Heart left ventricle (tissue), 16 donors: ENCODE results near the gene ATP13A1. TPM values are rescaled to one million over a fixed set of nuclear protein-coding genes. Genes with fewer than 3 reads are reported as not detected.
"Not testable (repeated sequence)": the region's sequence is repeated elsewhere in the genome, so short reads cannot be mapped to it uniquely, and the experiment has no call there.

Source experiments
- ATAC-seq, 4 donors: fragments of 200-7000 bp; cut with Tn5 transposase; one replicate each; pipeline ENCODE4 v1.9.1; 2020 to 2022; ENCODE audit warnings: moderate library complexity in 4 of 4, mild to moderate bottlenecking in 3 of 4, moderate number of reproducible peaks in 1 of 4
- DNase-seq, 5 donors: peaks; one replicate each; pipeline ENCODE4 v3.0.0-alpha.2; 2020
- H3K27ac ChIP-seq, 12 donors: fragments of 200-600 bp; sonication (generic) in 4 of 12; one replicate each; pipeline versions ENCODE4 v1.5.0 to v1.8.0; 2016 to 2022; ENCODE audit warnings: mild to moderate bottlenecking in 2 of 12
- H3K27me3 ChIP-seq, 9 donors: fragments of 200-600 bp; sonication (generic) in 2 of 9; one replicate each; pipeline versions ENCODE4 v1.5.1 to v1.8.0; 2016 to 2022; ENCODE audit warnings: mild to moderate bottlenecking in 3 of 9
- H3K36me3 ChIP-seq, 9 donors: fragments of 200-600 bp; sonication (generic) in 2 of 9; one replicate each; pipeline versions ENCODE4 v1.5.0 to v1.8.0; 2018 to 2022; ENCODE audit warnings: mild to moderate bottlenecking in 2 of 9
- H3K4me1 ChIP-seq, 12 donors: fragments of 200-600 bp; sonication (generic) in 4 of 12; one replicate each; pipeline versions ENCODE4 v1.5.0 to v1.8.0; 2016 to 2022; ENCODE audit warnings: mild to moderate bottlenecking in 3 of 12
- H3K4me3 ChIP-seq, 12 donors: fragments of 200-600 bp; sonication (generic) in 4 of 12; one replicate each; pipeline versions ENCODE4 v1.5.0 to v1.8.0; 2017 to 2022; ENCODE audit warnings: mild to moderate bottlenecking in 9 of 12, moderate library complexity in 4 of 12
- H3K9me3 ChIP-seq, 12 donors: fragments of 200-600 bp; sonication (generic) in 4 of 12; one replicate each; pipeline versions ENCODE4 v1.5.0 to v1.8.0; 2016 to 2022; ENCODE audit warnings: mild to moderate bottlenecking in 1 of 12
- POLR2A ChIP-seq, 2 donors: fragments of 450-650 bp; IDR thresholded peaks; one replicate each; pipeline ENCODE4 v1.6.1; 2017; ENCODE audit warnings: antibody characterized with exemption in 2 of 2, mild to moderate bottlenecking in 2 of 2, moderate library complexity in 2 of 2
- WGBS, 4 donors: extraction: QIAGEN DNeasy Blood & Tissue Kit in 2 of 4; methylation state at CpG; one replicate each; pipeline versions ENCODE4 v1.1.5 to v1.1.7; 2013 to 2018; 5-methylcytosine and 5-hydroxymethylcytosine counted together
- intact Hi-C, 10 donors: fragments of 100-400 bp; cut with DNase I; formaldehyde crosslinking; loops; one replicate each; pipeline versions ENCODE4 v1.11.1 to v1.14.2; 2022
- polyA plus RNA-seq, 2 donors: library from polyadenylated mRNA; stranded (reverse); fragments of 200-250 nt; gene quantifications; one replicate each; pipeline ENCODE4 v1.2.3, GENCODE V29; 2013
- total RNA-seq, 9 donors: library from RNA; depleted of rRNA in 2 of 9; stranded (reverse); fragments of >200 nt in 2 of 9; fragmentation: NEBNext Ultra II Directional in 3 of 9; extraction: Animal tissue kit (Norgen Biotek cat#: 25700) in 3 of 9; gene quantifications; one replicate each; pipeline versions ENCODE4 v1.1.0 to v1.2.4, GENCODE V29; 2016 to 2023
- TF ChIP-seq, protein P1 (sequence below), 12 donors: fragments of 200-600 bp; sonication (generic) in 4 of 12; IDR thresholded peaks; one replicate each; pipeline versions ENCODE4 v1.5.0 to v1.8.0; 2018 to 2022; ENCODE audit warnings: antibody characterized with exemption in 12 of 12, mild to moderate bottlenecking in 5 of 12
- donor health status: ischemic (EF 13 %, LVEDD 7.1; RV severe dilation, severe dysfunction).
- donor health status: healthy with polysubstance abuse.
- donor health status: DM: no; HTN: yes; CAD: no.
- donor health status: DM: no; HTN: no; CAD: no.
- donor health status: ischemic (EF 25% LVEDD 6.9; RV normal size, moderate dysfunction).
- donor health status: ischemic (EF 25% LVEDD 5.7; RV mildly dilated, moderate dysfunction).
- donor health status: healthy.
- donor health status: DM: yes; HTN: yes; CAD: no.
- donor health status: ischemic (EF 35%, LVEDD 5.7; RV mildly dilated, moderate dysfunction).
- donor health status: nonischemic (EF 11% LVEDD 7.7; RV severe dilation, severe dysfunction).
- donor health status: DM: yes; HTN: yes; CAD: no.
- donor health status: PGD.
- donor health status: ischemic (EF 29% LVEDD 5.4; RV normal size, mild dysfunction).
- donor health status: nonischemic (EF 23%, LVEDD 6.1; RV moderate dilation, normal function).

ATP13A1 gene
- total and polyA plus RNA-seq, 11 donors, result 15.7 to 65.8 (median 22.0) TPM

GRCh38 chr19:19696386-19696785 is 32.9 kb upstream of the ATP13A1 start:
- no peaks in the 10 kb centered on the region for H3K4me1 ChIP-seq
- no peak for ATAC-seq
- H3K9me3 ChIP-seq, result peaks cover 0 to 46% (median 17%) of the 10 kb centered on the region in 12 donors
- 45 to 86% (median 75%) methylated on average over 2 of the region's 2 CpGs for WGBS, 4 donors
- DNase-seq, result no peak
- H3K27me3 ChIP-seq, result no peaks in the 10 kb centered on the region
- intact Hi-C loops, result no loop called here
- no peak for TF ChIP-seq POLR2A (IDR thresholded peaks at IDR 0.05)
- TF ChIP-seq, protein P1, sequence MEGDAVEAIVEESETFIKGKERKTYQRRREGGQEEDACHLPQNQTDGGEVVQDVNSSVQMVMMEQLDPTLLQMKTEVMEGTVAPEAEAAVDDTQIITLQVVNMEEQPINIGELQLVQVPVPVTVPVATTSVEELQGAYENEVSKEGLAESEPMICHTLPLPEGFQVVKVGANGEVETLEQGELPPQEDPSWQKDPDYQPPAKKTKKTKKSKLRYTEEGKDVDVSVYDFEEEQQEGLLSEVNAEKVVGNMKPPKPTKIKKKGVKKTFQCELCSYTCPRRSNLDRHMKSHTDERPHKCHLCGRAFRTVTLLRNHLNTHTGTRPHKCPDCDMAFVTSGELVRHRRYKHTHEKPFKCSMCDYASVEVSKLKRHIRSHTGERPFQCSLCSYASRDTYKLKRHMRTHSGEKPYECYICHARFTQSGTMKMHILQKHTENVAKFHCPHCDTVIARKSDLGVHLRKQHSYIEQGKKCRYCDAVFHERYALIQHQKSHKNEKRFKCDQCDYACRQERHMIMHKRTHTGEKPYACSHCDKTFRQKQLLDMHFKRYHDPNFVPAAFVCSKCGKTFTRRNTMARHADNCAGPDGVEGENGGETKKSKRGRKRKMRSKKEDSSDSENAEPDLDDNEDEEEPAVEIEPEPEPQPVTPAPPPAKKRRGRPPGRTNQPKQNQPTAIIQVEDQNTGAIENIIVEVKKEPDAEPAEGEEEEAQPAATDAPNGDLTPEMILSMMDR (IDR thresholded peaks at IDR 0.05), result no peak
- peaks cover 0 to 4% (median 0%) of the 10 kb centered on the region in 9 donors for H3K36me3 ChIP-seq
- H3K4me3 ChIP-seq, result no peak overlapping the region
- no peak overlapping the region for H3K27ac ChIP-seq

DNA sequence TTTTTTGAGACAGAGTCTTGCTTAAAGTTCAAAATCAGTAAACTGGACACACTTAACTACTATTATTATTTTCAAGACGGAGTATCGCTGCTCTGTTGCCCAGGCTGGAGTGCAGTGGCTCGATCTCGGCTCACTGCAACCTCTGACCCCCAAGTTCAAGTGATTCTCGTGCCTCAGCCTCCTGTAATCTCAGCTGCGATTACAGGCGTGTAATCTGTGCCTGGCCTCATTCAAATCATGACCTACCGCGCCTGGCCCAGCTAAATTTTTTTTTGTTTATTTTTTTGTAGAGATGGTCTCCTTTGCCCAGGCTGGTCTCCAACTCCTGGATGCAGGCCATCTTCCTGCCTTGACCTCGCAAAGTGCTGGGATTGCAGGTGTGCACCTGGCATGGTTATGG is 28.2 kb upstream of the ATP13A1 start:
- 84 to 95% (median 91%) methylated on average over 10 of the region's 10 CpGs for WGBS, 4 donors
- Histone ChIP-seq H3K36me3 (no peaks in the 10 kb centered on the region), H3K27ac (no peak overlapping the region), H3K4me3 (no peak overlapping the region), H3K4me1 (no peaks in the 10 kb centered on the region), H3K27me3 (no peaks in the 10 kb centered on the region), H3K9me3 (peaks cover 0 to 17% (median 0%) of the 10 kb centered on the region in 12 donors)
- intact Hi-C loops, result no loop called here
- no peak for TF ChIP-seq POLR2A (IDR thresholded peaks at IDR 0.05)
- TF ChIP-seq, protein P1 (IDR thresholded peaks at IDR 0.05), result no peak
- DNase-seq (no peak), ATAC-seq (no peak)

DNA sequence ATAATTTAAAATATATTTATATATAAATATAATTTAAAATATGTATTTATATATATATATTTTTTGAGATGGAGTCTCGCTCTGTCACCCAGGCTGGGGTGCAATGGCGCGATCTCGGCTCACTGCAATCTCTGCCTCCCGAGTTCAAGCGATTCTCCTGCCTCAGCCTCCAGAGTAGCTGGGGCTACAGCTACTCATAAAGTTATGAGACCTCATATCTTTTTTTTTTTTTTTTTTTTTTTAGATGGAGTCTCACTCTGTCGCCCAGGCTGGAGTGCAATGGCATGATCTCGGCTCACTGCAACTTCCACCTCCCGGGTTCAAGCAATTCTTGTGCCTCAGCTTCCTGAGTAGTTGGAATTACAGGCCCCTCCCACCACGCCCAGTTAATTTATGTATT is 25.5 kb upstream of the ATP13A1 start:
- ATAC-seq, result not testable (repeated sequence)

DNA sequence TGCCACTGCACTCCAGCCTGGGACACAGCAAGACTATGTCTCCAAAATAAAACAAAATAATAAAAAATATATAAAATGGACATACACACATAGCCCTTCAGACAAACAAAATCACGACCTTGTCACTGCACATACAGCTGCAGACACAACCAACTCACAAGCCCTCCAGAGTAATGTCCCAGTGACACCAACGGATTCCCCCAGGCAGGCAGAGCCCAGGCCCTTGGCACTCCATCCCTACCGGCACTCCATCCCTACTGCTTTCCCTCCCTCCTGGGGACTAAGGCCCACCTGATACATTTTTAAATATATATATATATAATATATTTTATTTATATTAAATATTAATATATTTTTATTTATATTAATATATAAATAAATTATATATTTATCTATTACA is 23.6 kb upstream of the ATP13A1 start:
- Histone ChIP-seq H3K36me3 (no peaks in the 10 kb centered on the region), H3K27ac (no peak overlapping the region), H3K4me3 (no peak overlapping the region), H3K9me3 (peaks cover 0 to 52% (median 15%) of the 10 kb centered on the region in 12 donors), H3K27me3 (no peaks in the 10 kb centered on the region), H3K4me1 (no peaks in the 10 kb centered on the region)
- WGBS, 4 donors, result 92 to 97% (median 94%) methylated on average over 3 of the region's 3 CpGs
- DNase-seq, result no peak
- no peak for ATAC-seq
- TF ChIP-seq POLR2A (IDR thresholded peaks at IDR 0.05), result no peak
- TF ChIP-seq, protein P1 (IDR thresholded peaks at IDR 0.05), result no peak
- intact Hi-C loops, result no loop called here

More for the DNA sequence above, 25.5 kb upstream of the ATP13A1 start:
- intact Hi-C loops, H3K4me3 ChIP-seq, DNase-seq, H3K27ac ChIP-seq, H3K36me3 ChIP-seq, H3K27me3 ChIP-seq, H3K4me1 ChIP-seq: not testable (repeated sequence)
- 96 to 99% (median 98%) methylated on average over 10 of the region's 10 CpGs for WGBS, 4 donors
- H3K9me3 ChIP-seq, result peaks cover 0 to 35% (median 12%) of the 10 kb centered on the region in 12 donors

DNA sequence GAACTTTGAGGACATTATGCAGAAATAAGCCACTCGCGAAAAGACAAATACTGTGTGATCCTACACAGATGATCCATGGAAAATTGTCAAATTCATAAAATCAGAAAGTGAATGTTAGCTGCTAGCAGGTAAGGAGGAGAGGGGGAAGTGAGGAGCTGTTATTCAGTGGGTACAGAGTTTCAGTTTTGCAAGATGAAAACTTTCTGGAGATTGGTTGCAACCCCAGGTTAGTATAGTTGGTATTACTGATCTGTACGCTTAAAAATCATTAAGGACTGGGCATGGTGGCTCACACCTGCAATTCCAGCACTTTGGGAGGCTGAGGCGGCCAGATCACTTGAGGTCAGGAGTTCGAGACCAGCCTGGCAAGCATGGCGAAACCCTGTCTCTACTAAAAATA is 23.1 kb upstream of the ATP13A1 start:
- intact Hi-C loops, result no loop called here
- Histone ChIP-seq H3K27ac (no peak overlapping the region), H3K4me1 (no peaks in the 10 kb centered on the region), H3K36me3 (peaks cover 0 to under 1% (median 0%) of the 10 kb centered on the region in 9 donors), H3K4me3 (no peak overlapping the region), H3K27me3 (no peaks in the 10 kb centered on the region), H3K9me3 (peaks cover 0 to 52% (median 15%) of the 10 kb centered on the region in 12 donors)
- TF ChIP-seq, protein P1 (IDR thresholded peaks at IDR 0.05), result no peak
- no peak for TF ChIP-seq POLR2A (IDR thresholded peaks at IDR 0.05)
- WGBS, 4 donors, result 96 to 97% (median 97%) methylated on average over 6 of the region's 6 CpGs
- ATAC-seq (no peak), DNase-seq (no peak)

GRCh38 chr19:19686119-19686518 is 22.6 kb upstream of the ATP13A1 start:
- H3K9me3 ChIP-seq, result peaks cover 0 to 56% (median 15%) of the 10 kb centered on the region in 12 donors
- H3K4me1 ChIP-seq, H3K4me3 ChIP-seq, DNase-seq, ATAC-seq, H3K27me3 ChIP-seq, H3K27ac ChIP-seq, intact Hi-C loops, H3K36me3 ChIP-seq: not testable (repeated sequence)
- WGBS, 4 donors, result 96 to 99% (median 97%) methylated on average over 15 of the region's 15 CpGs
